HG02852 (cell line): Measurements from ENCODE around the gene CADM1.
"Not testable (repeated sequence)": the region's sequence is repeated elsewhere in the genome, so short reads cannot be mapped to it uniquely, and the experiment has no call there.

Experiments
- ATAC-seq: cut with Tn5 transposase; IDR thresholded peaks from one replicate; pipeline ENCODE4 v1.9.1; 2021; ENCODE audit warnings: mild to moderate bottlenecking, moderate library complexity; ENCODE audit not compliant: unreplicated experiment

Gene CADM1

DNA sequence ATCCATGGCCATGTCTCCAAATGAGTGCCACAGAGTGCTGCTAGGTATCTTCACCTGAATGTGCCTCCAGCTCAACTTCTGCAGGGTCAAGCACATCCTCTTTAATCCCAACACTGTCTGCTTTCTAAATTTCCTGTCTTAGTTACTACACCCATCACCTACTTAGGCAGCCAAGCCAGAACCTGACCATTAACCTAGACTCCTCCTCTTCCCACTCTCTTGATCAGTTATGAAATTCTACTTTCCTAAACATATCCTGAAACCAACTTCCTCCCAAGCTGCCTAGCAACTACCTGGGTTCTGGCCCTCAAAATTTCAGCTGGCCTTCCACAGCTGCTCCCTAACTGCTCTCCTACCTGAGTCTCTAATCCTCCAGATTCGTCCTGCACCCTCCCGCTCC, 22.7 kb downstream of the CADM1 start:
- no peak for ATAC-seq

DNA sequence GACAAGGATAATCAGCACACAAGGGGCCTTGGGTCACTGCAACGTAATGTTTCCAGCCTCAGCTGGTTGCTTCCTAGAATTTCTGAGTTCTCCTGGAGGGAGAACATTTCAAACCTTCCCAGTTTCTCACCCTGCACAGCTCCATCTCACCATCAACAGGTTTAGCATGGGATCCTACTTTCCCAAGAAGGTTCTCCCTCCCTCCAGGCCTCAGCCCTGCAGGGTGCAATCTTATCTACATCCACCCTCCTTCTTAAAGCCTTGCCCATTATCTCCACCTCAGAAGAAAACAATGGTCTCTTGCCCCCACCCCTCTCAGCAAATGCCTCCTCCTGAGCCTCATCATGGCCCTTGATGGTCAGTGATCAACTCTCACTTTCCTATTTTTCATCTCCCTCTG, 23.6 kb downstream of the CADM1 start:
- ATAC-seq, result no peak

DNA sequence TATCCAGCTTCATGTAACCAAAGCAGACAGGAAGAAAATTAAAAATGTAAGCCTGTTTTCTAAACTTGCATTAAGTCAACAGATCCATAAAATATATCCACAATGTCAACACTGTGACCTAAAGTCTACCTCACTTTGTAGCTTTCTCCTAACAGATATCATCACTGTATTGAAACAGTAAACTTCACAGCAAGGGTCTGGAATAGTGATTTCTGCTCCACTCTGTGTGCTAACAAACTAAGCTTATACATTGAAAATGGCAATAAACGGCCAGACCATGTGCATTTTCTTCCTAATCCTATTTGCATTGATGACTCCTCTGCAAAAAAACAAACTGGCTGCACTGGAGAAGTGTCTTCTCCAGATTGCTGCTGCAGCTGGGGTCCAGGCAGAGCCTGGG, 26.8 kb downstream of the CADM1 start:
- no peak for ATAC-seq

DNA sequence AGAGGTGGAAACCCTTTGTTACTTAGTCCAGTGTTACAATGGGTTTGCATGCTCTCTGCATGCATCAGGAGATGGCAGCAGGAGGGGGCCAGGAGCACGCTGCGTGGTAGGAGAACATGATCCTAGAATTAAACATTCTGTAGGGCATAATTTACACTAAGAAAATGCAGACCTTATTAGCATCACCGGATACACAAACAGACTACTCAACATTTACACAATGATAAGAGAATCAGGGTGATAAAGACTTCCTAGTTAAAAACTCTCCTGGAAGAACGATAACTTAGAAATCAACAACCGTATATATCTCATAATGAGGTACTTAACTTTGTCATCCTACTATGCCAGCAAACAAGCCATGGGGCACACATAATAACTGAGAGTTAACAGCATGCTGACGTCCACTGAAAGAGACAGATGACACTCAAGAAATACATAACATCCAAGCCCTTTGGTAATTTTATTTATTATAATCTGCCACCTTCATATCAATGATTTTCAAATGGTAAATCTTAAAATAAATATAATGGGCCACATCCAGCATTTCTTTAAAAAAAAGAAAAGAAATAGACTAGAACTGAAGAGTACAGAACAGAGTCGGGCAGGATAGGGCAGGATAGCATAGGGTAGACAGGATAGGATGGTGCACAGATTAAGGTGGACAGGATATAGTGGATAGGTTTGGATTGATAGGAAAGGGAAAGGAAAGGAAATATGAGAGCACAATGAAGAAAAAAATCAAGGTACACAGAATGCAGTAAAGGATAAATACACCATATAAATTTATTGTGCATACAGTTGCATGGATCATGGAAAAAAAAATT, 27.5 kb downstream of the CADM1 start:
- no peak for ATAC-seq

DNA sequence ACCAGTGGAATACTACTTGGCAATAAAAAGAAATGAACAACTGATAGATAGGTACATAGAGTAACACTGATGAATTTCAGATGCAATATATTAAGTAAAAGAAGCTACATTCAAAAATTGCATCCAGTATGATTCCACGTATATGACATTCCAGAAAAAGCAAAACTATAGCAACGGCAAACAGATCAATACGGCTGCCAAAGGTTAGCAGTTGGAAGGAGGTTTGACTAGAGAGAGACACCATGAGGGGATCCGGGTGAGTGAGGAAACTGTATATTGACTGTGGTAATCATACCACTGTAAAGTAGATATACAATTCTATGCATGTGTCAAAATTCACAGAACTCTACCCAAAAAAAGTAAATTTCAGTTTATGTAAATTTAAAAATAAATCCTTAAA, 28.7 kb downstream of the CADM1 start:
- no peak for ATAC-seq

DNA sequence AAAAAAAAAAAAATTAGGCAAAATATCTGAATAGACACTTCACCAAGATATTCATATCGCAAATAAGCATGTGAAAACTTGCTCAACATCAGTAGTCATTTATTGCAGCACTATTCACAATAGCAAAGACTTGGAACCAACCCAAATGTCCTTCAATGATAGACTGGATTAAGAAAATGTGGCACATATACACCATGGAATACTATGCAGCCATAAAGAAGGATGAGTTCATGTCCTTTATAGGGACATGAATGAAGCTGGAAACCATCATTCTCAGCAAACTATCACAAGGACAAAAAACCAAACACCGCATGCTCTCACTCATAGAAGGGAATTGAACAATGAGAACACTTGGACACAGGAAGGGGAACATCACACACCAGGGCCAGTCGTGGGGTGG, 29.9 kb downstream of the CADM1 start:
- ATAC-seq, result not testable (repeated sequence)

DNA sequence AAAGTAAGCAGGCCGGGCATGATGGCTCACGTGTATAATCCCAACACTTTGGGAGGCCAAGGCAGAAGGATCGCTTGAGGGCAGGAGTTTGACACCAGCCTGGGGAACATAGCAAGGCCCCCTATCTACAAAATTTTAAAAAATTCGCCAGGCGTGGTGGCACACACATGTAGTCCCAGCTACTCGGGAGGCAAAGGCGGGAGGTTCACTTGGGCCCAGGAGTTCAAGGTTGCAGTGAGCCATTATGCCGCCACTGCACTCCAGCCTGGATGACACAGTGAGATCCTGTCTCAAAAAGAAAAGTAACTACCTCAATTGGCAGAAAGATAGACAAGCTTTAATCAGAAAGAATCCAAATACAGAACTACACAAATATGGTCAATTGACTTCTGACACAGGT, 31.0 kb downstream of the CADM1 start:
- no peak for ATAC-seq

DNA sequence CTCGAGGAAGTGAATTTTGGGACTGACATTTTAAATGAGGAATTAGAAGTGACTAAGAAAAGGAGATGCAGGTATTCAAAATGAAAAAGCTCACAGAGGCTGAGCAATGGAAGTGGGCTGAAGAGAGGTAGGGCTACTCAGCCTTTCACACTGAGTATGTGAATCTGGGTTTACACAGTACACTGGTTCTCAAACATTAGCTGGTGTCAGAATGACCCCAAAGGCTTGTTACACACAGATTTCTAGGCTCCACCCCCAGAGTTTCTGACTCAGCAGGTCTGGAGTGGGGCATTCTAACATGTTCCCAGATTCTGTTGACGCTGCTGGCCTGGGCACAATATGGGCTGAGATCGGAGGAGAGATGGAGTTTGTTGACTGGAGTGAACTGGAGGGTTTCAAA, 32.8 kb downstream of the CADM1 start:
- ATAC-seq, result peak; percentile 85

DNA sequence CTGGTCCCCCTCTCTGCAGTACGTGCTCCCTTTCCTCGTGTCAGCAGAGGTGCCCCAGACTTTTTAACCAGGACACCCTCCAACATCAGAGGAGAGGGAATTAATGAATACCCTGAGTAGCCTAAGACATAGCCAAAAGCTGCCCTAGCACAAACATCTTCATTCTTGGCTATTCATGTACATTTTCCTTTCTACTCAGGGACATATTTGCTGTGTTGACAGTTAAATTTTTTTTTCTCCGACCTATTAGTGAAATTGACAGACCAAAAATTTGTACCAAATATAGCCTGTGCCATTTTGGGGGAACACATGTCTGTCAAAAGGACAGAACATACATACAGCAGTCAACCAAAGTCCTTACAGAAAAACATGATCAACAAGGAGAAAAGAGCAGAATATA, 33.3 kb downstream of the CADM1 start:
- no peak for ATAC-seq

DNA sequence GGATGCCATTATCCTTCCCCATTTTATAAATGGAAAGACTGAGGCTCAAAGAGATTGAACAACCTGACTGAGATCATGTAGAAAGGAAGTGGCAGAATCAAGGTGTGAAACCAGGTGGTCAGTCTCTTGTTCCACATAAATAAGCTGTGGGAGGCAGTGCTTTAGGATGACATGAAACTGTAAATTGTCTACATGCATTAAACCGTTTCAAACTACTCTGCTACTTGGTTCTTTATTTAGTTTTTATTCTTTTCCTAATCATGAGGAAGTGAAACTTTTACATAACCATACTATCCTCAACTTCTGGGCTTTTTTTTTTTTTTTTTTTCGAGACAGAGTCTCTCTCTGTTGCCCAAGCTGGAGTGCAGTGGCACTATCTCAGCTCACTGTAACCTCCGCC, 34.9 kb downstream of the CADM1 start:
- no peak for ATAC-seq

DNA sequence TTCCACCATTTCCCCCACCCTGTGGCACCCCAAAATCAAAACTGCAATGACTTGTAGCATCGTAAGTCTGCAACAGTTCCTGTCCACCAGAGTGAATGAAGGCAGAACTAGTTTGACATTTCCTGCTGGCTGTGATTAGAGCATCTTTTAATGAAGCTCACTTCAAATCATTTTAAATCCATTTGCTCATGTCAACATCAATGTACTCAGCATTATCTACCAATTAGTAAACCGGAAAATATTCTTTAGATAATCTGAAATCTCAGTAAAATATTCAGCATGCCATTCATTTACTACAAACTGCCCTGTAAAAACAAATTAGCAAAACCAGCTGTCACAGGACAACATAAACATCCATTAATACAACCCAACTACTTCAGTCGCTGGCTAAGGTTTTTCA, 38.1 kb downstream of the CADM1 start:
- no peak for ATAC-seq

DNA sequence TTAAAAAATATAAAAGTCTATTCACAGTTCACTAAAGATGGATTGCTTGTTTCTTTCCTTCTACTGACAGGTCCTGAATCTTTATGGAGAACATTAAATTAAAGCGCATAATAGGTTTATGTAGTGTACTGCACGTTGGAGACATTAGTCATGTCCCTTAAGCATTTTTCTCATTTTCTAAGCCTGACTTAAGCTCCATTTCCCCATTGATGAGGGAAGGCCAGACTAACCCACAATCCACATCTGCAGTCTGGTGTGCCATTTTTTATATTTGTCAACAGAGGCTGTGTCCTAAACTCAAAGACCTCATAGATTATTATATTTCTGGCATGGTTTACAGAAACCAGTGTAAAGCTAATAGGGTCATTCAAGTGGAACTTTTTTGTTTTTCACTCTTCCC, 39.9 kb downstream of the CADM1 start:
- ATAC-seq, result no peak

DNA sequence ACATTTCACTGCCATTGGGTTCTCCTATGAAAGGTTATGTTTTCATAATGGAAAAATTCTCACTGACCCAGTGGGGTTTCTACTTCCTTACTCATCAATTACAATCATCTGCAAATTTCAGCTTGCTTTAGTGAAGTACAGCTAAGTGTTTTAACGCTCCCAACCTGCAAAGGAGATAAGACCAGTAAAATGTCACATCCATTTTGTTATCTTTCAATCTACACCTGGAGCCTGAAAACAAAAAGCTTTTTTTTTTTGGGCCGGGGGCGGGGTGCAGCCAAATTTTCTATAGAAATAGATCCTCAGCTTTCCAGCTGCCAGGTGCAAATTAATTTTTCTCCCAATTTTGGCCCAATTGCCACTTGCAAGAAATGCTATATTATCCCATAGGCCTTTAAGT, 40.6 kb downstream of the CADM1 start:
- ATAC-seq, result no peak

DNA sequence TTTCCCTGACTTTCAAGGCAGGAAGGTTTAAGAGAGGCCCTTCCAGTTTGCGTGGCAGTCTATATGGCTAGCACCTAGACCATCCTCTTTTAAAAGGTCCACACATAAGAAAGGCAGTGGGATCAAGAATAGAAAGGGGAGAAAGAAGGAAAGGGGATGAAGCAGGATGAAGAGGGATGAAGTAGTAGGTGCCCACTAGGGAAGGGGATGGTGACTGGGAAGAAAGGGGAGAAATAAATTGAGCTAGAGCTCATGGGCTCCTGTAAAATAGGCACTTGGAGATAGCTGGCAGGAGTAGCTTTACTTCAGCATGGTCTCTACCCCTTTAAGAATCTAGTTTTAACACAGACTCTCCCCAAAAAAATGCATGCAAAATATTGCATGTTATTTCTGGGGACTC, 41.5 kb downstream of the CADM1 start:
- no peak for ATAC-seq

DNA sequence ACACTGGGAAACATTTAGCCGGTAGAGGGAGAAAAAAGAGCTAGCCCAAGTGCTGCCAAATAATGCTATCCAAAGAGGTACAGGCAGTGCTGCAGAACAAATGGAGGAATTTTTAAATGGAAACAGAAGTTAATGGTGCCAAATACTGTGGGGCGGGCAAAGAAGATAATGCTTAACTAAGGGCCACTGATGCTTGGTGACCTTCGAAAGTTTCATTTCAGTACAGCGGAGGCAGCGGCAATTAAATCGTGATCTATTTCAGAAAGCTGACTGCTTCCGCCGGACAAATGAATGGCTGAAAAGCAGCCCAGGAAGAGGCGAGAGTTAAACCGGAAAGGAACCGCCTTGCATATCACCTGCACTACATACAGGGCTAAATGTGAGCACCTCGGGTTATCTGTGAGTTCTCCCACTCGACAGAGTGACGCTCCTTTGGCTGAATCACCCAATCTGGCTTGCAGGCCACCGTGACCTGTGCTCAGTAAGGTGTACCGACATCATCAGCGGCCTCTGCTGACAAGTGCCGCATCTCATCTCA, 42.1 kb downstream of the CADM1 start:
- no peak for ATAC-seq

DNA sequence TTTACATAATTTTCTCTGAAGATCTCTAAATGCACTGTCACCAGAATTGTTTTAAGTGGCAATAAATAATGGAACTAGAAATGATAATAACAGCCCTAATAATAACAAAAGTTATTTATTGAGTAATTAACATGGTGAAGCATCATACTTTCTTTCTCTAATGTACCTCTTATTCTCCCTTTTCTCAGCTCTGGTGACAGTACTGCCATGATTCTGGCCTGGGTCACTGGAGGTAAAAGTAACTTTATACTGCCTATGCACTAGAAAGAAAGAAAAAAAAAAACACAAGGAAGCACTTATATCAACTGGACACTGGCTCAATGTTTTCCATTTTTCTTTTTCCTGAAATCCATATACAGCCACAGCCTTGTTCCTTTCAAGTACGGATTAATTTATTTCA, 43.7 kb downstream of the CADM1 start:
- ATAC-seq, result no peak

DNA sequence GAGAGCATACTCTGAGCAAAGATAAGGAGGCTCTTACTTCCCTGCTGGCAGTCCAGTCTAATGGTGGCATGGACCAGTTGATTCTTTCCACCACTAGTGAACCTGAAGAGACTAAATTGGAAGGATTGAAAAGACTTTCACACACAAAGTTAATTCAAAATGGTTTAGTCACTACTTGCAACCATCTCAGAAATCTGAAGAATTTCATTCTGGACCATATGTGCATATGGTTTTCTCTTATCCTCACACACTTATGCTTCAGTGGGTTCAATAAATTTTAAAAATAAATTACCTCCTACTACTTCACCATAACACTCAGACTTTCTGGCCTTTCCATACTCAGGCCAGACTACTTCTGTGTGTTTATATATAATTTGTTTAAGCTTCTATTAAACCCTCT, 44.7 kb downstream of the CADM1 start:
- ATAC-seq, result no peak

DNA sequence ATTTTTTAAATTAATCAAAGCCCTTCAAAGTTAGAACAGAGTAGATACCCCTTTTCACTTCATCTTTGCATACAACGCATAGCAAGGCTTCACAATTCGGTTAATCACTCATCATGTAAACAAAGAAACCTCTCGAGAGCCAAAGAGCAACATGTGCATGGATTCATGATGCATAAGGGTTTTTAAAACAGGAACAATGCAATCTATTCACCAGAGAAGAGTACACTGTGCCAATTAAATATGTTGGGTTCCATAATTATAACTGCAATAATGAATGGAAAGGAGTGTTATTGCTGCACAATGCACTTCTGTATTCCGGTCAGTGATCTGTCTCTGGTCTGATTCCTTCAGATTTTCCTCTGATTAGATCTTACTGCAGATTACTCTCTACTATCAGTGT, 45.3 kb downstream of the CADM1 start:
- no peak for ATAC-seq

DNA sequence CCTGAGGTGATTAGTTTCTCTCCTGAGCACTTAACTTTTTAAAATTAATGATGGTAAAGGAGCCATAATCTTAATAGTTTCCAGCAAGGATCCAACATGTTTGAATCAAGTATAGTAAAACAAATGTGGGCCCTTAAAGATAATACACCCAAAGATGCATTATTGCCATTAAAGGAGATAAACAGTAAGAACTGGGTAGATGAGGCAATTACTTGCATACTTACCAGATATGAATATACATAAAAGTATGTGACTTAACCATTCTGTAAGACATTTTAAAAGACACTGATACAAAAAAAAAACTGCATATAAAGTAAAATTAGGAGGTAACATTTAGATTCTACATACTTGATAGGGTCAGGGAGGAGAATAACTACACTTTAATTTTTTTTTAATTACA, 48.2 kb downstream of the CADM1 start:
- ATAC-seq, result no peak

DNA sequence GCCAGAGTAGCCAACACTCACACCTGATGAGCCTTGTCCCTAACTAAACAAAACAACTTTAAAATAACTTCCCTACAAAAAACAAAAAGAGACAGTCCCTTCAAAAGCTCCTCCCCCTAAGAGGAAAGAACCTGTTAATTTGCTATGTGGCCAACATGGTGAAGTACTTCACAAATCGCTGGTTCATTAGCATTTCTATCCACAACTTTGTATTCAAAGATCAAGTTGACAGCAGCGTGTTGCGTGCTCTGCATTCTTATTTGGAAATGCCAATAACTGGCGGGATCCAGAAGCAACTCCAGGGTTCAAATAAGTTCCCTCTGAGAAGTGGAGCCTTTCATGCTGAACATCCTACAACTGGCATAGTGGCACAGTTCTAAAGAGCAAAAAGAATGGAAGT, 48.6 kb downstream of the CADM1 start:
- ATAC-seq, result no peak

DNA sequence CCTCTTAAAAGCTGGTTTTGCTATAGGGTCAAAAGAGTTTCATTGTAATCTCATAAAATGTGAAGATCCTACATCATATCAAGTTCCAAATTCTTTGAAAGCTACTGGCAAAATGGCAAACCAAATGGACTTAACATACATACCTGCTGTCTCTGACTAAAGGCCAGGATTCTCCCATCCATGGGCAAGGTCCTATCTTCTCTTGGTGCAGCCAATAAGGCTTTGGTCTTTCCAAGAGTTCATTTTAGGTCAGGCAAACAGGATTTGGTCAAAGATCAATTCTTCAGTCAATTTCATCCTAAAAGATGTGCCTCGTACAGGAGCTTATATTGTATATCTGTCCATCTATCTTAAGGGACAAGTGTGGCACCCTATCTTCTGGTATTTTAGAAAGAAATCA, 49.7 kb downstream of the CADM1 start:
- ATAC-seq, result no peak

DNA sequence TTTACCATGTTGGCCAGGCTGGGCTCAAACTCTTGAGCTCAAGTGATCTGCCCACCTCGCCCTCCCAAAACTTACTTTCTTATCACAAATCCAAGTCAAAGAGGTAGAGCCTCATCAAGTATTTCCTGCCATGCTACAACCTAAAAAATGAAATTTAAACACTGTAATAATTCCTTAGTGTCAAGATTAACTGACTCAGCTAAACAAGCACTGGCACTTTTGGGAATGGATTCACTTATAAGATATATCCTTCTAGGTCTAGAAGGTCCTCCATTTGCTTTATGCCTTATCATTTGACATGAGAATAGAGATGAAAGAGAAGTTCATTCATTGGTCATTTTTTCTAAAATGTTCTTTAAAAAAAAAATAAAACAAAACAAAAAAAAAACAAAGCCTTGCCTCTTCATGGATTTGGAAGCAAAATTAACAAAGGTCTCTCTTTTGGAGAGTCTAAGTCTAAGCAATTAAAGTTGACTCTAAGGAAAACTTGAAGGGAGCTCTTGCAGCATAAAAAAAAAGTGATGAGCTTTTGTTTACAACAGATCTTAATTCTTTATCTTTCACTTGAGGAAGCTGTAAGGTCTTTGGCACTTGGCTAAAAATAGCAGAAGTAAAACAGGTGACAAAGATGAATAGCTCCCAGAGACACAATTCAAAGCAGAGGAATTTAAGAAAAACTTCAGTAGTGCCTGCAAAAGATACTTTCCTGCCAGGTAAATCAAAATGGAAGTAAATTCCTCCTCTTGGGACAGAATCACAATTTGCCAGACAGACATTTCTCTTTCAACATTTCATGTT, 50.3 kb downstream of the CADM1 start:
- ATAC-seq, result no peak
